HCT116 (cell line): ENCODE results near the gene TCF7. TPM values are rescaled to one million over a fixed set of nuclear protein-coding genes. Genes with fewer than 3 reads are reported as not detected.

Source experiments
- ATAC-seq: fragments of 200-7000 bp; cut with Tn5 transposase; 2 replicates; pipeline ENCODE4 v1.9.1; 2020; ENCODE audit warnings: mild to moderate bottlenecking, moderate library complexity
- BruUV-seq: library from RNA; stranded (reverse); fragments of 400-500 nt; replicated peaks from 2 replicates; lab custom pipeline; 2021; lab: Mats Ljungman, UMichigan
- CTCF ChIA-PET: fragments of 300-600 bp; sonication (Branson Sonifier 250); formaldehyde crosslinking; loops from one replicate; lab custom pipeline; 2021; ENCODE audit warnings: antibody characterized with exemption; lab: Charles Lee
- POLR2A ChIA-PET: fragments of 300-600, 350-600 bp; sonication (Branson Sonifier 250); formaldehyde crosslinking; loops from one replicate; lab custom pipeline; 2021; ENCODE audit warnings: antibody characterized with exemption; lab: Charles Lee
- RAD21 ChIA-PET, 2 experiments: fragments of 300-600 bp; sonication (Branson Sonifier 250); formaldehyde crosslinking; loops; one replicate each; lab custom pipeline; 2023; ENCODE audit warnings: low total read pairs in 2 of 2; ENCODE audit not compliant: uncharacterized antibody in 2 of 2, unreplicated experiment in 2 of 2, low non-redundant PET in 1 of 2; lab: Charles Lee
- DNase-seq: peaks from one replicate; pipeline ENCODE4 v3.0.0-alpha.2; 2010; ENCODE audit warnings: low read depth, low spot score
- H2AFZ ChIP-seq: fragments of 200-600 bp; shearing (Covaris generic), sonication (generic); 2 replicates; pipeline ENCODE4 v1.6.1; 2017; ENCODE audit warnings: low read depth, mixed run types, mixed read lengths, antibody characterized with exemption, low read length; ENCODE audit not compliant: poor library complexity, severe bottlenecking
- H3K27ac ChIP-seq: 2 replicates; pipeline ENCODE4 v1.5.1; 2012; ENCODE audit warnings: low read depth, low read length
- H3K27me3 ChIP-seq: fragments of 200-600 bp; sonication (generic); 2 replicates; pipeline ENCODE4 v1.6.1; 2016; ENCODE audit warnings: mixed run types, low read length, mixed read lengths; ENCODE audit not compliant: insufficient read depth
- H3K36me3 ChIP-seq, 2 experiments: fragments of 200-500 bp in 1 of 2; fragments of 200-600 bp in 1 of 2; sonication (Bioruptor generic) in 1 of 2; sonication (generic) in 1 of 2; 2 replicates each; pipeline versions ENCODE4 v1.5.1 to v1.6.1; 2014 to 2016; ENCODE audit warnings: low read length in 2 of 2, inconsistent platforms in 1 of 2, mixed read lengths in 1 of 2, mixed run types in 1 of 2; ENCODE audit not compliant: insufficient read depth in 2 of 2, control insufficient read depth in 1 of 2
- H3K4me1 ChIP-seq, 2 experiments: fragments of 200-600 bp in 1 of 2; sonication (generic) in 1 of 2; 2 replicates each; pipeline versions ENCODE4 v1.5.1 to v1.6.1; 2012 to 2017; ENCODE audit warnings: low read length in 2 of 2, inconsistent platforms in 1 of 2, mild to moderate bottlenecking in 1 of 2, mixed read lengths in 1 of 2, mixed run types in 1 of 2, moderate library complexity in 1 of 2; ENCODE audit not compliant: insufficient read depth in 2 of 2, control insufficient read depth in 1 of 2
- H3K4me2 ChIP-seq: fragments of 200-600 bp; sonication (generic); 2 replicates; pipeline ENCODE4 v1.6.1; 2017; ENCODE audit warnings: mixed run types, low read length, mixed read lengths
- H3K4me3 ChIP-seq, 2 experiments: fragments of 200-600 bp in 1 of 2; sonication (generic) in 1 of 2; replicated peaks in 1 of 2; 2 replicates each; pipeline ENCODE4 v1.5.1; 2011 to 2016; ENCODE audit warnings: low read length in 2 of 2, control low read depth in 1 of 2, low read depth in 1 of 2, mild to moderate bottlenecking in 1 of 2, mixed read lengths in 1 of 2, mixed run types in 1 of 2
- H3K79me2 ChIP-seq: fragments of 200-600 bp; sonication (generic); 2 replicates; pipeline ENCODE4 v1.6.1; 2017; ENCODE audit warnings: mild to moderate bottlenecking, mixed run types, low read length, moderate library complexity, mixed read lengths; ENCODE audit not compliant: insufficient read depth
- H3K9ac ChIP-seq: fragments of 200-600 bp; sonication (generic); 2 replicates; pipeline ENCODE4 v1.6.1; 2016; ENCODE audit warnings: low read length, mixed read lengths
- H3K9me2 ChIP-seq: fragments of 200-600 bp; sonication (generic), shearing (Covaris generic); 2 replicates; pipeline ENCODE4 v1.6.1; 2017; ENCODE audit warnings: mixed run types, mild to moderate bottlenecking, moderate library complexity; ENCODE audit not compliant: insufficient read depth
- H3K9me3 ChIP-seq, 2 experiments: fragments of 200-500 bp in 1 of 2; fragments of 200-600 bp in 1 of 2; sonication (Bioruptor generic) in 1 of 2; sonication (generic) in 1 of 2; 2 replicates each; pipeline ENCODE4 v1.6.1; 2014 to 2017; ENCODE audit warnings: low read length in 2 of 2, mixed read lengths in 2 of 2, inconsistent platforms in 1 of 2, low read depth in 1 of 2, mild to moderate bottlenecking in 1 of 2, mixed run types in 1 of 2, moderate library complexity in 1 of 2; ENCODE audit not compliant: control insufficient read depth in 1 of 2, insufficient read depth in 1 of 2
- H4K20me1 ChIP-seq: fragments of 200-600 bp; sonication (generic), shearing (Covaris generic); 2 replicates; pipeline ENCODE4 v1.6.1; 2017; ENCODE audit warnings: mixed run types, mild to moderate bottlenecking, moderate library complexity; ENCODE audit not compliant: insufficient read depth
- CEBPB ChIP-seq: IDR thresholded peaks from 2 replicates; pipeline ENCODE4 v1.6.1; 2012; ENCODE audit warnings: low read depth
- EGR1 ChIP-seq: IDR thresholded peaks from 2 replicates; pipeline ENCODE4 v1.6.1; 2012; ENCODE audit warnings: low read depth
- ELF1 ChIP-seq: IDR thresholded peaks from 2 replicates; pipeline ENCODE4 v1.6.1; 2012; ENCODE audit warnings: low read depth, borderline replicate concordance
- EZH2 ChIP-seq: fragments of 200-600 bp; sonication (generic); IDR thresholded peaks from 2 replicates; pipeline ENCODE4 v1.6.1; 2017; ENCODE audit warnings: antibody characterized with exemption, mixed run types
- EZH2phosphoT487 ChIP-seq: fragments of 200-600 bp; IDR thresholded peaks from 2 replicates; pipeline ENCODE4 v1.6.1; 2018; ENCODE audit warnings: antibody characterized with exemption, borderline replicate concordance
- JUND ChIP-seq: IDR thresholded peaks from 2 replicates; pipeline ENCODE4 v1.6.1; 2012
- POLR2A ChIP-seq: IDR thresholded peaks from 2 replicates; pipeline ENCODE4 v1.7.0; 2011; ENCODE audit warnings: borderline replicate concordance; ENCODE audit not compliant: insufficient read depth, insufficient read length; ENCODE audit errors: extremely low read depth
- RAD21 ChIP-seq: IDR thresholded peaks from 2 replicates; pipeline ENCODE4 v1.6.1; 2012; ENCODE audit warnings: low read depth, mild to moderate bottlenecking
- SIN3A ChIP-seq: IDR thresholded peaks from 2 replicates; pipeline ENCODE4 v1.6.1; 2012; ENCODE audit warnings: low read depth
- SP1 ChIP-seq: IDR thresholded peaks from 2 replicates; pipeline ENCODE4 v1.6.1; 2012; ENCODE audit warnings: low read depth
- SRF ChIP-seq: IDR thresholded peaks from 2 replicates; pipeline ENCODE4 v1.6.1; 2012; ENCODE audit warnings: low read depth
- YY1 ChIP-seq: IDR thresholded peaks from 2 replicates; pipeline ENCODE4 v1.6.1; 2011; ENCODE audit warnings: low read length, low read depth, moderate library complexity, mild to moderate bottlenecking; ENCODE audit not compliant: insufficient replicate concordance; ENCODE audit errors: extremely low read depth
- ZFX ChIP-seq: fragments of 450-650 bp; IDR thresholded peaks from 2 replicates; pipeline ENCODE4 v1.6.1; 2017
- ZNF274 ChIP-seq: fragments of 200-500 bp; sonication (Bioruptor generic); IDR thresholded peaks from 2 replicates; pipeline ENCODE4 v1.6.1; 2014; ENCODE audit warnings: mild to moderate bottlenecking, low read depth, low read length, inconsistent platforms
- intact Hi-C: fragments of 100-400 bp; cut with micrococcal nuclease; formaldehyde crosslinking; loops from 2 replicates; pipeline ENCODE4 v1.10.0; 2022
- total RNA-seq: library from RNA; stranded (reverse); gene quantifications from one replicate; pipeline ENCODE4 v1.2.1, GENCODE V29; 2021; ENCODE audit not compliant: unreplicated experiment
- TF ChIP-seq, protein P1 (sequence below): IDR thresholded peaks from 2 replicates; pipeline ENCODE4 v1.6.1; 2012; ENCODE audit warnings: low read depth

TCF7 gene
- total RNA-seq, 1 experiment from 2014 or later, result 17.8 TPM

DNA sequence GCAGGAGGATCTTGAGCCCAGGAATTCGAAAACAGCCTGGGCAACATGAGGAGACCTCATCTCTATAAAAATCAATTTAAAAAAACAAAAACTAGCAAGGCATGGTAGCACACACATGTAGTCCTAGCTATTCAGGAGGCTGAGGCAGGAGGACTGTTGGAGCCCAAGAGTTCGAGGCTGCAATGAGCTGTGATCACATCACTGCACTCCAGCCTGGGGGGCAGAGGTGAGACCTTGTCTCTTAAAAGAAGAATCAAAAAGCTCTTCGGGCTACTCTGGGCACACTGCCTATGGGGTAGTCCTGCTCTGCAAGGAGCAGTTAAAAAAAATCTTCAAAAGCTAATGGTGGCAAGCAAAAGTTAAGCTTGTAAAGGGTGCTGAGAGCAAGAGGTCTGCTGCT lies 38.8 kb downstream of the TCF7 start:
- Histone ChIP-seq H3K27ac (no peak overlapping the region), H3K9me3 (no peaks in the 10 kb centered on the region), H3K36me3 (peaks cover 32 to 47% of the 10 kb centered on the region in 2 experiments), H2AFZ (no peak overlapping the region), H3K79me2 (peaks cover 29% of the 10 kb centered on the region), H3K9me2 (no peaks in the 10 kb centered on the region), H3K4me3 (no peak overlapping the region), H3K9ac (no peak overlapping the region), H4K20me1 (peaks cover 3% of the 10 kb centered on the region), H3K27me3 (no peaks in the 10 kb centered on the region), H3K4me2 (no peak overlapping the region), H3K4me1 (no peaks in the 10 kb centered on the region)
- POLR2A ChIA-PET, result no interaction called here
- DNase-seq, result no peak
- CTCF ChIA-PET, result interaction anchor here (1.6 to 2.0 kb wide), 2 partner anchors 13 to 114 kb away, joined by 4 to 8 read pairs; no protein-coding TSS in a partner anchor
- ATAC-seq, result no peak
- RAD21 ChIA-PET, result no interaction called here
- no TSS peak for BruUV-seq
- intact Hi-C loops, result no loop called here
- TF ChIP-seq SIN3A (no peak), SP1 (no peak), EZH2 (no peak), JUND (no peak), RAD21 (no peak), ZNF274 (no peak), ELF1 (no peak), EZH2phosphoT487 (no peak), POLR2A (no peak), ZFX (no peak), CEBPB (no peak), SRF (no peak), EGR1 (no peak), YY1 (no peak)
- TF ChIP-seq, protein P1, sequence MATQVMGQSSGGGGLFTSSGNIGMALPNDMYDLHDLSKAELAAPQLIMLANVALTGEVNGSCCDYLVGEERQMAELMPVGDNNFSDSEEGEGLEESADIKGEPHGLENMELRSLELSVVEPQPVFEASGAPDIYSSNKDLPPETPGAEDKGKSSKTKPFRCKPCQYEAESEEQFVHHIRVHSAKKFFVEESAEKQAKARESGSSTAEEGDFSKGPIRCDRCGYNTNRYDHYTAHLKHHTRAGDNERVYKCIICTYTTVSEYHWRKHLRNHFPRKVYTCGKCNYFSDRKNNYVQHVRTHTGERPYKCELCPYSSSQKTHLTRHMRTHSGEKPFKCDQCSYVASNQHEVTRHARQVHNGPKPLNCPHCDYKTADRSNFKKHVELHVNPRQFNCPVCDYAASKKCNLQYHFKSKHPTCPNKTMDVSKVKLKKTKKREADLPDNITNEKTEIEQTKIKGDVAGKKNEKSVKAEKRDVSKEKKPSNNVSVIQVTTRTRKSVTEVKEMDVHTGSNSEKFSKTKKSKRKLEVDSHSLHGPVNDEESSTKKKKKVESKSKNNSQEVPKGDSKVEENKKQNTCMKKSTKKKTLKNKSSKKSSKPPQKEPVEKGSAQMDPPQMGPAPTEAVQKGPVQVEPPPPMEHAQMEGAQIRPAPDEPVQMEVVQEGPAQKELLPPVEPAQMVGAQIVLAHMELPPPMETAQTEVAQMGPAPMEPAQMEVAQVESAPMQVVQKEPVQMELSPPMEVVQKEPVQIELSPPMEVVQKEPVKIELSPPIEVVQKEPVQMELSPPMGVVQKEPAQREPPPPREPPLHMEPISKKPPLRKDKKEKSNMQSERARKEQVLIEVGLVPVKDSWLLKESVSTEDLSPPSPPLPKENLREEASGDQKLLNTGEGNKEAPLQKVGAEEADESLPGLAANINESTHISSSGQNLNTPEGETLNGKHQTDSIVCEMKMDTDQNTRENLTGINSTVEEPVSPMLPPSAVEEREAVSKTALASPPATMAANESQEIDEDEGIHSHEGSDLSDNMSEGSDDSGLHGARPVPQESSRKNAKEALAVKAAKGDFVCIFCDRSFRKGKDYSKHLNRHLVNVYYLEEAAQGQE, result no peak
